ENCODE data around the gene KIF3A. TPM values are rescaled to one million over a fixed set of nuclear protein-coding genes. Genes with fewer than 3 reads are reported as not detected.

KIF3A gene
- total RNA-seq, 6 donors from 2014 or later: 10.3 to 22.3 (median 17.0) TPM

GRCh38 chr5:132737982-132738681 is 786 bp upstream of the KIF3A start:
- TF ChIP-seq POLR2AphosphoS5 (IDR thresholded peaks at IDR 0.05) (no peak), POLR2A (IDR thresholded peaks at IDR 0.05) (no peak), CTCF (IDR thresholded peaks at IDR 0.05) (no peak), EP300 (IDR thresholded peaks at IDR 0.05) (no peak)
- DNase-seq (no peak), ATAC-seq (ENCODE audit: low FRiP score in 2 of 2) (no peak)
- 63 to 71% methylated on average over 9 of the region's 9 CpGs for WGBS, 2 donors
- Histone ChIP-seq H3K4me1 (peaks cover 6 to 13% (median 10%) of the 10 kb centered on the region in 4 donors), H3K27ac (peak overlapping the region in 1 of 4 donors; percentile 59), H3K36me3 (peaks cover 0 to 3% (median 0%) of the 10 kb centered on the region in 4 donors), H3K27me3 (no peaks in the 10 kb centered on the region), H3K4me3 (peak overlapping the region in 3 of 4 donors; percentile 72 to 91 (median 86)), H3K9me3 (no peaks in the 10 kb centered on the region)

- WGBS, 2 donors: 92 to 95% methylated on average over 2 of the region's 2 CpGs
- TF ChIP-seq EP300 (IDR thresholded peaks at IDR 0.05) (no peak), CTCF (IDR thresholded peaks at IDR 0.05) (no peak), POLR2AphosphoS5 (IDR thresholded peaks at IDR 0.05) (no peak), POLR2A (IDR thresholded peaks at IDR 0.05) (no peak)
- DNase-seq (no peak), ATAC-seq (ENCODE audit: low FRiP score in 2 of 2) (no peak)
- H3K36me3 ChIP-seq: peaks cover 0 to 6% (median 0%) of the 10 kb centered on the region in 4 donors
- H3K27ac ChIP-seq: no peak overlapping the region
- H3K4me3 ChIP-seq: no peak overlapping the region
- no peaks in the 10 kb centered on the region for H3K9me3 ChIP-seq
- H3K27me3 ChIP-seq: no peaks in the 10 kb centered on the region
- peaks cover 6 to 13% (median 10%) of the 10 kb centered on the region in 4 donors for H3K4me1 ChIP-seq
Measured at GRCh38 chr5:132734687-132735086, 2.7 kb downstream of the KIF3A start.

- Histone ChIP-seq H3K27me3 (no peaks in the 10 kb centered on the region), H3K4me1 (peaks cover 6 to 13% (median 10%) of the 10 kb centered on the region in 4 donors), H3K4me3 (no peak overlapping the region), H3K27ac (no peak overlapping the region), H3K36me3 (peaks cover 0 to 6% (median 0%) of the 10 kb centered on the region in 4 donors), H3K9me3 (no peaks in the 10 kb centered on the region)
- WGBS, 2 donors: 85 to 91% methylated on average over 2 of the region's 2 CpGs
- DNase-seq (no peak), ATAC-seq (ENCODE audit: low FRiP score in 2 of 2) (no peak)
- TF ChIP-seq POLR2AphosphoS5 (IDR thresholded peaks at IDR 0.05) (no peak), CTCF (IDR thresholded peaks at IDR 0.05) (no peak), POLR2A (IDR thresholded peaks at IDR 0.05) (no peak), EP300 (IDR thresholded peaks at IDR 0.05) (no peak)
Measured at GRCh38 chr5:132733499-132734148, 3.7 kb downstream of the KIF3A start.

GRCh38 chr5:132729896-132730295 is 7.5 kb downstream of the KIF3A start:
- H3K27me3 ChIP-seq: no peaks in the 10 kb centered on the region
- no peaks in the 10 kb centered on the region for H3K9me3 ChIP-seq
- 89 to 95% methylated on average over 10 of the region's 10 CpGs for WGBS, 2 donors
- H3K4me3 ChIP-seq: no peak overlapping the region
- H3K4me1 ChIP-seq: no peaks in the 10 kb centered on the region
- no peak for ATAC-seq (ENCODE audit: low FRiP score in 2 of 2)
- H3K27ac ChIP-seq: no peak overlapping the region
- H3K36me3 ChIP-seq: peaks cover 0 to 14% (median 0%) of the 10 kb centered on the region in 4 donors
- peak in 1 of 2 donors; percentile 17 for DNase-seq
- TF ChIP-seq POLR2A (IDR thresholded peaks at IDR 0.05) (no peak), EP300 (IDR thresholded peaks at IDR 0.05) (no peak), CTCF (IDR thresholded peaks at IDR 0.05) (no peak)
